Activated T-helper 1 cell treated with Interleukin-2 at 50 U/mL for 16 hours (primary cell): ENCODE results near the gene PPP1R3F.

Experiments used
- DNase-seq: peaks from one replicate; pipeline ENCODE4 v3.0.0-alpha.2; 2020; ENCODE audit warnings: low read depth

PPP1R3F gene

GRCh38 chrX:49250066-49250465 is 19.5 kb upstream of the PPP1R3F start:
- no peak for DNase-seq

GRCh38 chrX:49250578-49250977 is 19.0 kb upstream of the PPP1R3F start:
- DNase-seq: no peak

- no peak for DNase-seq
Observed at GRCh38 chrX:49251325-49251724, 18.3 kb upstream of the PPP1R3F start.

- DNase-seq: no peak
Observed at GRCh38 chrX:49254639-49255038, 15.0 kb upstream of the PPP1R3F start.

- DNase-seq: no peak
Observed at GRCh38 chrX:49256268-49256995, 13.2 kb upstream of the PPP1R3F start.

GRCh38 chrX:49257074-49257790 is 12.4 kb upstream of the PPP1R3F start:
- no peak for DNase-seq

- no peak for DNase-seq
Observed at GRCh38 chrX:49257846-49258748, 11.5 kb upstream of the PPP1R3F start.

- DNase-seq: no peak
Observed at GRCh38 chrX:49258749-49259124, 10.9 kb upstream of the PPP1R3F start.

- DNase-seq: no peak
Observed at GRCh38 chrX:49260221-49260985, 9.2 kb upstream of the PPP1R3F start.

- DNase-seq: no peak
Observed at GRCh38 chrX:49262603-49263002, 7.0 kb upstream of the PPP1R3F start.

GRCh38 chrX:49263631-49264030 is 6.0 kb upstream of the PPP1R3F start:
- no peak for DNase-seq

GRCh38 chrX:49264460-49264859 is 5.1 kb upstream of the PPP1R3F start, which contains the start of gene FOXP3:
TSS of gene FOXP3 (minus strand) at chrX:49264710. CDS start at chrX:49258505, 6,205 bp downstream.
- DNase-seq: no peak

GRCh38 chrX:49266523-49267445 is 2.8 kb upstream of the PPP1R3F start:
- no peak for DNase-seq

GRCh38 chrX:49268702-49269009 is 937 bp upstream of the PPP1R3F start:
- no peak for DNase-seq

- peak; percentile 86 for DNase-seq
Observed at GRCh38 chrX:49269010-49269766, 405 bp upstream of the PPP1R3F start.

- no peak for DNase-seq
Observed at GRCh38 chrX:49270249-49270921, 792 bp downstream of the PPP1R3F start.

- no peak for DNase-seq
Observed at GRCh38 chrX:49271341-49271740, 1.7 kb downstream of the PPP1R3F start.

- no peak for DNase-seq
Observed at GRCh38 chrX:49272421-49272820, 2.8 kb downstream of the PPP1R3F start.

GRCh38 chrX:49273181-49273727 is 3.7 kb downstream of the PPP1R3F start:
- no peak for DNase-seq
